NB4 (cell line): ENCODE data around the gene TMX2.

Experiments
- DNase-seq: peaks from one replicate; pipeline ENCODE4 v3.0.0; 2010; ENCODE audit warnings: low read depth
- H3K4me3 ChIP-seq: one replicate; pipeline ENCODE4 v1.5.1; 2011; ENCODE audit warnings: mild to moderate bottlenecking, low read depth, low read length, moderate library complexity
- MYC ChIP-seq: IDR thresholded peaks from 2 replicates; pipeline ENCODE4 v1.6.1; 2011; ENCODE audit warnings: low read depth, low read length
- POLR2A ChIP-seq: IDR thresholded peaks from 2 replicates; pipeline ENCODE4 v1.6.1; 2011; ENCODE audit warnings: mild to moderate bottlenecking; ENCODE audit not compliant: insufficient read length; ENCODE audit errors: extremely low read depth
- TF ChIP-seq, protein P1 (sequence below): IDR thresholded peaks from one replicate; pipeline ENCODE4 v1.5.1; 2012; ENCODE audit warnings: low read depth, low read length
- TF ChIP-seq, protein P2 (sequence below): IDR thresholded peaks from 2 replicates; pipeline ENCODE4 v1.6.1; 2011; ENCODE audit warnings: low read depth, low read length

Gene TMX2

DNA sequence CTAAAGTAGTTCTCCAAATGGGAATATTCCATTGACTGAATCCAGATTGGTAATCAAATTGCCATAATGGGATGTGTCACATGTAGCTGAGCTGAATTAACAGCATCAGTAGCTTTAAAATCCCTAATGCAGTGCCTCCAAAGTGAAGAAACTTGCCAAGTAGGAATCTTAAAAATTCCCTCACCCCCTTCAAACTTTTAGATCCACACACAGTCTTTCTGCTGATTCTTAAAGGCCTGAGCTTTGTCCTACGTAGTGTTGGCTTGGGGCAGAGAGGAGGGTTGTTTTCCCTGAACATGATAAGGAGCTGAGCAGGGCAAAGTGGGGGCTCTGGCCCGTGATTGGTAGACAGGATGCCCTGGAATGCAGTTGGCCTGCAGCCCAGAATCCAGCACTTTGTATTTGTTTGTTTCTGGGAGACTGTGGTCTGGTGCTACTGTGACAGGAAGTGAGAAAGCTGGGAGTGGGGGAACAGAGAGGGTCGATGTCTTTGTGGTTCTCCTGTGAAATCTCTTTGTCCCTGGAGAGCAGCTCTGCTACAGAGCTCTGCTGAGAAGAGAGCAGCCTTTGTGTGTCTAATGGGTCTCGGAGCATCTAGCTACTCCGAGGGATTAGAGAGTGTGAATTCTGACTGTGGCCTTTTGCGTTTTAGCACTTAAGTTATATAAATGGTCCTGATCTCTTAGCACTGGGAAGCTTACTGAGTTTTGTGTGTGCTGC is 66.1 kb downstream of the TMX2 start:
- TF ChIP-seq POLR2A (no peak), MYC (no peak)
- TF ChIP-seq, protein P1, sequence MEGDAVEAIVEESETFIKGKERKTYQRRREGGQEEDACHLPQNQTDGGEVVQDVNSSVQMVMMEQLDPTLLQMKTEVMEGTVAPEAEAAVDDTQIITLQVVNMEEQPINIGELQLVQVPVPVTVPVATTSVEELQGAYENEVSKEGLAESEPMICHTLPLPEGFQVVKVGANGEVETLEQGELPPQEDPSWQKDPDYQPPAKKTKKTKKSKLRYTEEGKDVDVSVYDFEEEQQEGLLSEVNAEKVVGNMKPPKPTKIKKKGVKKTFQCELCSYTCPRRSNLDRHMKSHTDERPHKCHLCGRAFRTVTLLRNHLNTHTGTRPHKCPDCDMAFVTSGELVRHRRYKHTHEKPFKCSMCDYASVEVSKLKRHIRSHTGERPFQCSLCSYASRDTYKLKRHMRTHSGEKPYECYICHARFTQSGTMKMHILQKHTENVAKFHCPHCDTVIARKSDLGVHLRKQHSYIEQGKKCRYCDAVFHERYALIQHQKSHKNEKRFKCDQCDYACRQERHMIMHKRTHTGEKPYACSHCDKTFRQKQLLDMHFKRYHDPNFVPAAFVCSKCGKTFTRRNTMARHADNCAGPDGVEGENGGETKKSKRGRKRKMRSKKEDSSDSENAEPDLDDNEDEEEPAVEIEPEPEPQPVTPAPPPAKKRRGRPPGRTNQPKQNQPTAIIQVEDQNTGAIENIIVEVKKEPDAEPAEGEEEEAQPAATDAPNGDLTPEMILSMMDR, result no peak
- TF ChIP-seq, protein P2, sequence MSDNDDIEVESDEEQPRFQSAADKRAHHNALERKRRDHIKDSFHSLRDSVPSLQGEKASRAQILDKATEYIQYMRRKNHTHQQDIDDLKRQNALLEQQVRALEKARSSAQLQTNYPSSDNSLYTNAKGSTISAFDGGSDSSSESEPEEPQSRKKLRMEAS, result no peak
- DNase-seq, result peak; percentile 81

DNA sequence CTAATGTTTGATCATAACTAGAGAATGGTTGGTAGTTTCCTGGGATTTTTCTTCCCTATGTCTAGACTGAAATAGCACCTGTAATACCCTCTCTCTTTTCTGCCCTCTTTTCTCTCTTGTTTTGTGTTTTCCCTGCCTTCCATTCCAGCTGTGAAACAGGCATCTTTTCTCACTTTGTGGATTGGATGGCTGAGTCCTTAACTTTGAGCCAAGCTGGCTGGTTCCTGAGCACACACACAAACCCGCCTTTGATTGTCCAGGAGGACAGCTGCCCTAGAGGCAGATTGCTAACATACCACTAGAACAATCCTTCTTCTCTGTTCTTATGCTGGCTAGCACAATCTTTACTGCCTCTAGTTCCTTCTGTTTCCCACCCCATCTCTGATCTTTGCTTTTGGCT is 66.9 kb downstream of the TMX2 start:
- TF ChIP-seq, protein P1, result no peak
- TF ChIP-seq MYC (no peak), POLR2A (no peak)
- TF ChIP-seq, protein P2, result no peak
- no peak for DNase-seq
- no peak overlapping the region for H3K4me3 ChIP-seq

More for the DNA sequence above, 66.1 kb downstream of the TMX2 start:
- H3K4me3 ChIP-seq, result no peak overlapping the region

DNA sequence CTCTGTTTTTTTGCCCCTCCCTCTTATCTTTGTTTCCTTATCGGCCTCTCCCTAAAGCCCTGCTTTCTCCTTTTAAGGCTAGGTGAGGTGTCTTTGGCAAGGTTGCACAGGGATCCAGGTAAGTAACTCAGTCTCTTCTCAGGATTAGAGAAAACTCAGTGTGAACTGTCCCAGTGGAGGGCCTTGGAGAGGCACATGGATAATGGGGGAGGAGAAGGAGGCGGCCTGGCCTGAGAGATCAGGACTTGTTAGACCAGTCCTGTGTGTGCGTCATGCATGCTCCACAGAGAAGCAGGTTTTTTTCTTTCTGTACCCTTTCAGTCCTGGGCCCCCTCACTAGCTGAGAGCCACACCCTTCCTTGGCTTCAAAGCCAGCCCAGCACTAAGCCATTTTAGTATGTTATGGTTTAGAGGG is 69.1 kb downstream of the TMX2 start:
- no peak for DNase-seq
- TF ChIP-seq, protein P2, result no peak
- no peak for TF ChIP-seq MYC
- TF ChIP-seq, protein P1, result no peak
- no peak for TF ChIP-seq POLR2A
- no peak overlapping the region for H3K4me3 ChIP-seq

DNA sequence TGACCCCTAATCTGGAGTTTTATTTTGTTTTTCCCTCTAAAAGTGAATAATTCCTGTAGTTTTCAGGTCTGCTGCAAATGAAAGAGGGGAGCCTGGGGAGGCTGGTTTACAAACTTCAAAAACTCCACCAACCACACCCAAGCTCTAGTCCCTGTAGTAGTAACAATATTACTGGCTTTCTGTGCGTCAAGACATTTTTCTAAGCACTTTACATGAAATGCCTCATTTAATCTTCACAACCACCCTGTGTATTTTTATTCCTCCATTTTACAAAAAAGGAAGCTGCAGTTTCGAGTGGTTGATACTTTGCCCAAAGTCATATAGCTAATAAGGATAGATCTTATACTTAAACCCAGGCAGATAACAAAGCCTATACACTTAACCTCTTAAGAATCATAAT is 72.7 kb downstream of the TMX2 start:
- DNase-seq, result no peak
- no peak for TF ChIP-seq POLR2A
- TF ChIP-seq, protein P2, result no peak
- no peak for TF ChIP-seq MYC
- no peak overlapping the region for H3K4me3 ChIP-seq

DNA sequence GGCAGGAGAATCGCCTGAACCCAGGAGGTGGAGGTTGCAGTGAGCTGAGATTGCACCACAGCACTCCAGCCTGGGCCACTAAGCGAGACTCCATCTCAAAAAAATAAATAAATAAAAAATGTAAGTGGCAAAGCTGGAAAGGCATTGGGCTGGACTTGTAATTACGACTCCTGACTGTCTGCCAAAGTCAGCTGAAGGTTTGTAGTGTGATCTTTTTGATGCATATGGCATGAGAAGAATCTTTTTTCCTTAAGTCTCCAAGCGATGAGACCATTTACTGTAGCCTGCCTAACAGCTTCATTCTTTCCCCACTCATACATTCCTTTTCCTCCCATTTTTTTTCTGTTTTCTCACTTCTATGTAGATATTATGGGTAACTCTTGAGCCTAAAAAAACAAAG is 74.0 kb downstream of the TMX2 start:
- H3K4me3 ChIP-seq, result no peak overlapping the region
- DNase-seq, result no peak
- no peak for TF ChIP-seq POLR2A
- TF ChIP-seq, protein P1, result no peak
- TF ChIP-seq, protein P2, result no peak
- no peak for TF ChIP-seq MYC

DNA sequence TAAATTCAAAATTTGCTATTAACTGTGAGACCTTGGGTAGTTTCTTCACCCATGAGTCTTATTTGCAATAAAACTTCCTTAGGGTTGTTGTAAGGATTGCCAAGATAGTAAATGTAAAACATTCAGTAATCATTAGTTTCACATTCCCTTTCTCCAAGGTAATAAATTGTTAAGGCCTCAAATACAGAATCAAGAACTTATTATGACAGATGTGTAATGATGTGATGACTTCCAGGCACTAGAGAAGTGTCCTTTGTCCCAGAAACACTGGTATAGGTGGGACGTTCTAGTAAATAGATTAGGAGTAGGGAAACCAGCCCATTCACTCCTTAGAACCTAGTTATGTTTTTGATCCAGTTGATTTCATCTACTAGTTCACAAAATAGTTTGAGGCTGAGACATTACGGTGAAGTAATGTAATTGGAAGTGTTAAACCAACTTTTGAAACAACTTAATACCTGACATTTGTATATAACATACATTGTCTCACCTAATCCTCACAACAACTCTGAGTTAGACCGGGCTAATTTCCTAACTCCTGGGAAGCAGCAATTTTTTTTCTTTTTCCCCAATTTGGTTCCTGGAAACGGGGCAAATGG is 74.7 kb downstream of the TMX2 start:
- no peak overlapping the region for H3K4me3 ChIP-seq
- TF ChIP-seq POLR2A (no peak), MYC (no peak)
- TF ChIP-seq, protein P2, result no peak
- TF ChIP-seq, protein P1, result no peak

More for the DNA sequence above, 74.7 kb downstream of the TMX2 start:
- DNase-seq, result no peak
